HUES6 (cell line): ENCODE results near the gene DLEU7.

ENCODE experiments used
- H3K27ac ChIP-seq: 2 replicates; pipeline ENCODE4 v1.7.0; 2013; ENCODE audit warnings: low read depth, mild to moderate bottlenecking, low read length, inconsistent platforms
- H3K27me3 ChIP-seq: 2 replicates; pipeline ENCODE4 v1.6.1; 2013; ENCODE audit warnings: low read length; ENCODE audit not compliant: control insufficient read depth, insufficient read depth
- H3K36me3 ChIP-seq: 2 replicates; pipeline ENCODE4 v1.6.1; 2013; ENCODE audit warnings: low read length; ENCODE audit not compliant: control insufficient read depth, insufficient read depth
- H3K4me1 ChIP-seq: 2 replicates; pipeline ENCODE4 v1.6.1; 2013; ENCODE audit warnings: low read length; ENCODE audit not compliant: control insufficient read depth, insufficient read depth
- H3K4me3 ChIP-seq: 2 replicates; pipeline ENCODE4 v1.5.1; 2013; ENCODE audit warnings: low read depth, low read length
- H3K9ac ChIP-seq: one replicate; pipeline ENCODE4 v1.6.1; 2013; ENCODE audit warnings: mild to moderate bottlenecking, low read length
- H3K9me3 ChIP-seq: 2 replicates; pipeline ENCODE4 v1.6.1; 2013; ENCODE audit warnings: low read depth, low read length; ENCODE audit not compliant: control insufficient read depth, insufficient read depth

Gene DLEU7

GRCh38 chr13:50842251-50842989, 1.1 kb downstream of the DLEU7 start:
- Histone ChIP-seq H3K4me1 (peaks cover 11% of the 10 kb centered on the region), H3K27me3 (peaks cover 40% of the 10 kb centered on the region), H3K27ac (no peak overlapping the region), H3K9ac (no peak overlapping the region), H3K36me3 (no peaks in the 10 kb centered on the region), H3K9me3 (no peaks in the 10 kb centered on the region), H3K4me3 (peak overlapping the region; percentile 64)

GRCh38 chr13:50841786-50842185, 1.7 kb downstream of the DLEU7 start:
- no peak overlapping the region for H3K9ac ChIP-seq
- H3K9me3 ChIP-seq: no peaks in the 10 kb centered on the region
- H3K4me1 ChIP-seq: peaks cover 11% of the 10 kb centered on the region
- H3K36me3 ChIP-seq: no peaks in the 10 kb centered on the region
- no peak overlapping the region for H3K27ac ChIP-seq
- no peak overlapping the region for H3K4me3 ChIP-seq
- peaks cover 40% of the 10 kb centered on the region for H3K27me3 ChIP-seq

GRCh38 chr13:50840284-50840683, 3.2 kb downstream of the DLEU7 start:
- Histone ChIP-seq H3K27me3 (peaks cover 34% of the 10 kb centered on the region), H3K27ac (no peak overlapping the region)

DNA sequence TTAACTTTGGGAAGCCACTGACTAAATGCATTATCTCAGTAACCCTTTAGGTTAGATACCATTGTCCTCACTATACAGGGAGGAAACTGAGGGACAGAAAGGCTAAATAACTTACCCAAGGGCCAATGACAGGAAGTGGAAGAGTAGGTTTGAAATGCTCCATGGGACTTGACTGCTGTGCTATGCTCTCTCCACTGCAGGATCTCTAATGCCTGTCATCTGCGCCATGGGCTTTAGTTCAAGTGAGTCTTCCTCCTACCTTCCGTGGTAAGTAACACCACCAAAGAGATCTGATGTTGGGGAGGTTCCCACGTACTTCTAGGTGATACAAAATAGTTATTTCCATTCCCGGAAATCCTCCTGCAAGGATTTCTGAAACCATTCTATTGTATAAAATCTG, 3.7 kb downstream of the DLEU7 start:
- H3K27me3 ChIP-seq: peaks cover 31% of the 10 kb centered on the region
- no peaks in the 10 kb centered on the region for H3K36me3 ChIP-seq
- no peaks in the 10 kb centered on the region for H3K9me3 ChIP-seq
- no peak overlapping the region for H3K4me3 ChIP-seq
- no peak overlapping the region for H3K9ac ChIP-seq
- peaks cover 11% of the 10 kb centered on the region for H3K4me1 ChIP-seq
- no peak overlapping the region for H3K27ac ChIP-seq

More at GRCh38 chr13:50840284-50840683, 3.2 kb downstream of the DLEU7 start:
- Histone ChIP-seq H3K9me3 (no peaks in the 10 kb centered on the region), H3K4me3 (no peak overlapping the region), H3K9ac (no peak overlapping the region), H3K4me1 (peaks cover 11% of the 10 kb centered on the region), H3K36me3 (no peaks in the 10 kb centered on the region)

- Histone ChIP-seq H3K9me3 (no peaks in the 10 kb centered on the region), H3K9ac (no peak overlapping the region), H3K36me3 (no peaks in the 10 kb centered on the region), H3K4me3 (no peak overlapping the region), H3K27ac (no peak overlapping the region), H3K4me1 (peaks cover 11% of the 10 kb centered on the region), H3K27me3 (peaks cover 19% of the 10 kb centered on the region)
These were observed 4.8 kb downstream of the DLEU7 start for GRCh38 chr13:50838701-50839100.

GRCh38 chr13:50838031-50838430, 5.5 kb downstream of the DLEU7 start:
- Histone ChIP-seq H3K27ac (no peak overlapping the region), H3K9me3 (no peaks in the 10 kb centered on the region), H3K4me1 (peaks cover 10% of the 10 kb centered on the region), H3K9ac (no peak overlapping the region), H3K4me3 (no peak overlapping the region), H3K27me3 (peaks cover 13% of the 10 kb centered on the region), H3K36me3 (no peaks in the 10 kb centered on the region)

DNA sequence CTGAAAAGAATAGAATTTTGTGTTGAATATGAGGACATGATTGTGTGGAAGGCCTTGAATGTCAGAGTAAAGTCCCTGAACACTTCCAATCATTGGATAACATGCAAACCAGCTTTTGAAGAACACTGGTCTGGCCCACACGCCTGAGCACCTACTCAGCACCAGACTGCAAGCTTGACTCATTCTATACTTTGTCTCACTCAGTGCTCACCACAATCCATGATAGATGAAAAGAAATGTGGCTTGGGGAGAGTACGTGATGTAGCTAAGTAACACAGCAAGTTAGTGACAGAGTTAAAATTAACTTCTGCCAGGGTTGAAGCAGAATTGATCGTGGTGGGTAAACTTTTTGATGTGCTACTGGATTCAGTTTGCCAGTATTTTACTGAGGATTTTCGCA, 12.0 kb downstream of the DLEU7 start:
- no peak overlapping the region for H3K4me3 ChIP-seq
- no peak overlapping the region for H3K27ac ChIP-seq
- no peaks in the 10 kb centered on the region for H3K9me3 ChIP-seq

GRCh38 chr13:50829896-50830295, 13.6 kb downstream of the DLEU7 start:
- Histone ChIP-seq H3K4me1 (no peaks in the 10 kb centered on the region), H3K9me3 (no peaks in the 10 kb centered on the region), H3K27me3 (peaks cover 13% of the 10 kb centered on the region), H3K4me3 (no peak overlapping the region), H3K36me3 (no peaks in the 10 kb centered on the region), H3K27ac (no peak overlapping the region), H3K9ac (no peak overlapping the region)

More for the DNA sequence above, 12.0 kb downstream of the DLEU7 start:
- Histone ChIP-seq H3K4me1 (no peaks in the 10 kb centered on the region), H3K9ac (no peak overlapping the region), H3K27me3 (peaks cover 13% of the 10 kb centered on the region), H3K36me3 (no peaks in the 10 kb centered on the region)

DNA sequence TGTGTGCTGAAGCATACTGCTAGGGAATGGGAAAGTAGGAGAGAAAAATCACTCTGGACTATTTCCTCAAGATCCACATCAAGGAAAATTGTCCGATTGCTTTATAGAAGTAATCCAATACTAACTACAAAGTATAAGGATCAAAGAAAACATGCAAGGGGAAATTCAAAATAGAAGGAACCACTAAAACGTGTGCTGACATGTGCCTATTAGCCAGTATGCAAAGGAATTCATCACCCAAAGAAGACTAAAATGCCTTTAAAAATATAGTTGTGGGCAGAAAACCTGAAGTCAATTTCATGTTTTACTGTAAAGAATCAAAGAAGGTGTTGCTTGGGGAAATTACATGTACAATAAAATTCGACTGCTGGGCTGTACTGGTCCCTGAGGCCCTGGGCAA, 14.3 kb downstream of the DLEU7 start:
- no peaks in the 10 kb centered on the region for H3K4me1 ChIP-seq
- H3K9ac ChIP-seq: no peak overlapping the region
- no peaks in the 10 kb centered on the region for H3K9me3 ChIP-seq
- no peak overlapping the region for H3K27ac ChIP-seq
- H3K36me3 ChIP-seq: no peaks in the 10 kb centered on the region
- no peak overlapping the region for H3K4me3 ChIP-seq
- H3K27me3 ChIP-seq: peaks cover 13% of the 10 kb centered on the region

GRCh38 chr13:50826035-50826434, 17.5 kb downstream of the DLEU7 start:
- Histone ChIP-seq H3K4me1 (no peaks in the 10 kb centered on the region), H3K9ac (no peak overlapping the region), H3K27ac (no peak overlapping the region), H3K4me3 (no peak overlapping the region), H3K27me3 (peaks cover 13% of the 10 kb centered on the region), H3K9me3 (no peaks in the 10 kb centered on the region), H3K36me3 (no peaks in the 10 kb centered on the region)

GRCh38 chr13:50812242-50812641, 31.2 kb downstream of the DLEU7 start:
- no peaks in the 10 kb centered on the region for H3K9me3 ChIP-seq
- H3K36me3 ChIP-seq: no peaks in the 10 kb centered on the region
- H3K4me1 ChIP-seq: no peaks in the 10 kb centered on the region
- H3K9ac ChIP-seq: no peak overlapping the region
- H3K27ac ChIP-seq: no peak overlapping the region
- no peak overlapping the region for H3K4me3 ChIP-seq
- no peaks in the 10 kb centered on the region for H3K27me3 ChIP-seq
